Activated naive CD8-positive, alpha-beta T cell (primary cell): ENCODE data around the gene HSD3B2.
"Not testable (repeated sequence)": the region's sequence is repeated elsewhere in the genome, so short reads cannot be mapped to it uniquely, and the experiment has no call there.

Experiments
- H3K27ac Mint-ChIP-seq: one replicate; pipeline ENCODE4 v1.8.0; 2021; ENCODE audit warnings: mixed read lengths
- H3K27me3 Mint-ChIP-seq: one replicate; pipeline ENCODE4 v1.8.0; 2021; ENCODE audit warnings: mixed read lengths
- H3K36me3 Mint-ChIP-seq: one replicate; pipeline ENCODE4 v1.8.0; 2021; ENCODE audit warnings: mixed read lengths
- H3K4me1 Mint-ChIP-seq: one replicate; pipeline ENCODE4 v1.8.0; 2021; ENCODE audit warnings: low read depth, mixed read lengths
- H3K4me3 Mint-ChIP-seq: one replicate; pipeline ENCODE4 v1.8.0; 2021; ENCODE audit warnings: mild to moderate bottlenecking, mixed read lengths
- H3K9me3 Mint-ChIP-seq: one replicate; pipeline ENCODE4 v1.8.0; 2021; ENCODE audit warnings: low read depth, mixed read lengths

Gene HSD3B2

GRCh38 chr1:119414950-119415349 is at the start of gene HSD3B2:
Gene HSD3B2 (plus strand): TSS chr1:119415150. CDS start chr1:119415420, 270 bp downstream.
- Mint-ChIP-seq H3K4me3 (no peak within 1 kb of the TSS), H3K9me3 (no peaks in the 10 kb centered on the region), H3K27me3 (no peaks in the 10 kb centered on the region), H3K27ac (no peak within 1 kb of the TSS), H3K36me3 (no peaks in the 10 kb centered on the region), H3K4me1 (no peaks in the 10 kb centered on the region)

GRCh38 chr1:119366424-119366823 is 48.5 kb upstream of the HSD3B2 start:
- Mint-ChIP-seq H3K4me3 (no peak overlapping the region), H3K27me3 (peaks cover 13% of the 10 kb centered on the region), H3K27ac (no peak overlapping the region), H3K4me1 (no peaks in the 10 kb centered on the region), H3K9me3 (no peaks in the 10 kb centered on the region), H3K36me3 (no peaks in the 10 kb centered on the region)

- Mint-ChIP-seq H3K9me3 (no peaks in the 10 kb centered on the region), H3K27me3 (peaks cover 13% of the 10 kb centered on the region), H3K4me1 (peaks cover 2% of the 10 kb centered on the region), H3K27ac (no peak overlapping the region), H3K4me3 (no peak overlapping the region), H3K36me3 (no peaks in the 10 kb centered on the region)
Observed at GRCh38 chr1:119367432-119368124, 47.4 kb upstream of the HSD3B2 start.

- peaks cover 6% of the 10 kb centered on the region for H3K4me1 Mint-ChIP-seq
- H3K27ac Mint-ChIP-seq = no peak within 1 kb of the TSS
- peaks cover 16% of the 10 kb centered on the region for H3K27me3 Mint-ChIP-seq
- H3K4me3 Mint-ChIP-seq = no peak within 1 kb of the TSS
- no peaks in the 10 kb centered on the region for H3K9me3 Mint-ChIP-seq
- H3K36me3 Mint-ChIP-seq = no peaks in the 10 kb centered on the region
Observed at GRCh38 chr1:119368554-119368953, 46.4 kb upstream of the HSD3B2 start, which contains the start of gene HAO2. Gene HAO2 (plus strand): TSS chr1:119368785. CDS start chr1:119381086, 12,301 bp downstream.

GRCh38 chr1:119370748-119371147 is 44.2 kb upstream of the HSD3B2 start:
- Mint-ChIP-seq H3K9me3 (no peaks in the 10 kb centered on the region), H3K27ac (no peak overlapping the region), H3K27me3 (peaks cover 15% of the 10 kb centered on the region), H3K36me3 (no peaks in the 10 kb centered on the region), H3K4me1 (peaks cover 18% of the 10 kb centered on the region), H3K4me3 (no peak overlapping the region)

DNA sequence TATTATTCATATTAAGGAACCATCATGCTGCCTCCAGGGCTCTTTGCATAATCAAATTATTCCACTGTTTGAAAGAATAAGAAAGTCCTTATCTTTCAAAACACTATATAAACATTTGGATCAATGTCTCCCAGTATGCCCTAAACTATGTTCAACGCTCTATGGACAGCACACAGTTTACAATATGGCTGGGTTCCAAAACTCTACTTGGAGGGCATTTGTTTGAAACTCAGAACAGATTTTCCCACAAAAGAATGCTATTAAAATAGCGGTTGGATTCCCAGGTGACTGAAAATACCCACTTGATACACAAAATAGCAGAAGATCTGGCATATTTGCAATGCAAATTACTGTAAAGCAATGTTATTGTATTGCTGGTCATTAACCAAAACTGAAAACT is 43.1 kb upstream of the HSD3B2 start:
- no peak overlapping the region for H3K27ac Mint-ChIP-seq
- H3K9me3 Mint-ChIP-seq = no peaks in the 10 kb centered on the region
- H3K36me3 Mint-ChIP-seq = no peaks in the 10 kb centered on the region
- no peak overlapping the region for H3K4me3 Mint-ChIP-seq
- peaks cover 18% of the 10 kb centered on the region for H3K4me1 Mint-ChIP-seq
- peaks cover 15% of the 10 kb centered on the region for H3K27me3 Mint-ChIP-seq

DNA sequence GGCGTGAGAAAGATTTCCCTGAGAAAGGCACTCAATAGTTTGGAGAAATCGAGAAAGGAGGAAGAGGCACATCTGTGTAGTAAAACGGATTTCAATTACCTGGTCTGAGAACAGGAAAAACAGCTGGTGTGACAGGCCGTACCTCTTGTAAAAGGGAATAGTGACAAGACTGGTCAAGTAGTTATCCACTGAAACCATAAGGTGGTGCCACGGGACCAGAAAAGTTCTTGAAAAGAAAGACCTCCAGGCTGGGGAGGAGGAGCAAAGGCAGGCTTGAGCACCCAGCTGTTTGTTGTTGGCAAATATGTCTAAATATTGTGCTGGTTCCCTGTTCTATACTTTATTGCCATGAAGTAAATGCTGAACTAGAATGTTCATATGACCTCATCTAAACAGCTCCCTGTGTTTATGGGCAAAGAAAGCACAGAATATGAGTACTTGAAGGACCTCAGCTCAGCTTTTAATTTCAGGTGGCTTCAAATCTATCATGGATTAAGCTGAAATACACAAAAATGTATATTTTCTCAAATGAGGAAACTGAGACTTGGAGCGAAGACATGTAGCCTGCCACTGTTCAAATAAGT is 42.4 kb upstream of the HSD3B2 start:
- Mint-ChIP-seq H3K4me1 (peaks cover 18% of the 10 kb centered on the region), H3K4me3 (no peak overlapping the region), H3K27ac (no peak overlapping the region), H3K9me3 (no peaks in the 10 kb centered on the region), H3K36me3 (no peaks in the 10 kb centered on the region), H3K27me3 (peaks cover 15% of the 10 kb centered on the region)

- H3K27me3 Mint-ChIP-seq = peaks cover 15% of the 10 kb centered on the region
- H3K27ac Mint-ChIP-seq = no peak overlapping the region
- no peak overlapping the region for H3K4me3 Mint-ChIP-seq
- H3K9me3 Mint-ChIP-seq = peaks cover 4% of the 10 kb centered on the region
- peaks cover 18% of the 10 kb centered on the region for H3K4me1 Mint-ChIP-seq
- no peaks in the 10 kb centered on the region for H3K36me3 Mint-ChIP-seq
Observed at GRCh38 chr1:119373465-119373864, 41.5 kb upstream of the HSD3B2 start.

GRCh38 chr1:119374208-119374874 is 40.6 kb upstream of the HSD3B2 start:
- Mint-ChIP-seq H3K4me1 (peaks cover 18% of the 10 kb centered on the region), H3K4me3 (no peak overlapping the region), H3K36me3 (no peaks in the 10 kb centered on the region), H3K27ac (no peak overlapping the region), H3K9me3 (peaks cover 7% of the 10 kb centered on the region), H3K27me3 (peaks cover 10% of the 10 kb centered on the region)

GRCh38 chr1:119375366-119375765 is 39.6 kb upstream of the HSD3B2 start:
- Mint-ChIP-seq H3K4me1 (peaks cover 18% of the 10 kb centered on the region), H3K27me3 (peaks cover 17% of the 10 kb centered on the region), H3K36me3 (no peaks in the 10 kb centered on the region), H3K27ac (no peak overlapping the region), H3K4me3 (no peak overlapping the region), H3K9me3 (peaks cover 7% of the 10 kb centered on the region)

DNA sequence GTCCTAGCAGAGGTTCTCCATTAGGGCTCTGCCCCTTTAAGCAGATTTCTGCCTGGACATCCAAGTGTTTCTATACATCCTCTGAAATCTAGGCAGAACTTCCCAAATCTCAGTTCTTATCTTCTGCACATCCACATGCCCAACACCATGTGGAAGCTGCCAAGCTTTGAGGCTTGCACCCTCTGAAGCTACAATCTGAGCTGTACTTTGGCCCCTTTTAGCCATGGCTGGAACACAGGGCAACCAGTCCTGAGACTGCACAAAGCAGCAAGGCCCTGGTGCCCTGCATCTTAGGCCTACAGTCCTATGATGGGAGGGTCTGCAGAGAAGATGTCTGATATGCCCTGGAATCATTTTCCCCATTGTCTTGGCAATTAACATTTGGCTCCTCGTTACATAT is 38.4 kb upstream of the HSD3B2 start:
- peaks cover 7% of the 10 kb centered on the region for H3K9me3 Mint-ChIP-seq
- no peak overlapping the region for H3K4me3 Mint-ChIP-seq
- H3K27me3 Mint-ChIP-seq = peaks cover 18% of the 10 kb centered on the region
- H3K4me1 Mint-ChIP-seq = peaks cover 18% of the 10 kb centered on the region
- no peak overlapping the region for H3K27ac Mint-ChIP-seq
- no peaks in the 10 kb centered on the region for H3K36me3 Mint-ChIP-seq

DNA sequence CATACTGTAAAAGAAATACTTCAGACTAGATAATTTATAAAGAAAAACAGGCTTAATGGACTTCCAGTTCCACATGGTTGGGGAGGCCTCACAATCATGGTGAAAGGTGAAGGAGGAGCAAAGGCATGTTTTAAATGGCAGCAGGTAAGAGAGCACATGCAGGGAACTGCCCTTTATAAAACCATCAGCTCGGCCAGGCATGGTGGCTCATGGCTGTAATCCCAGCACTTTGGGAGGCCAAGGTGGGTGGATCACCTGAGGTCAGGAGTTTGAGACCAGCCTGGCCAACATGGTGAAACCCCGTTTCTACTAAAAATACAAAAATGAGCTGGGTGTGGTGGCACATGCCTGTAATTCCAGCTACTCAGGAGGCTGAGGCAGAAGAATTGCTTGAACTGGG is 37.4 kb upstream of the HSD3B2 start:
- H3K27ac Mint-ChIP-seq, H3K36me3 Mint-ChIP-seq, H3K4me3 Mint-ChIP-seq, H3K9me3 Mint-ChIP-seq: not testable (repeated sequence)
- peaks cover 15% of the 10 kb centered on the region for H3K27me3 Mint-ChIP-seq
- H3K4me1 Mint-ChIP-seq = peaks cover 16% of the 10 kb centered on the region

DNA sequence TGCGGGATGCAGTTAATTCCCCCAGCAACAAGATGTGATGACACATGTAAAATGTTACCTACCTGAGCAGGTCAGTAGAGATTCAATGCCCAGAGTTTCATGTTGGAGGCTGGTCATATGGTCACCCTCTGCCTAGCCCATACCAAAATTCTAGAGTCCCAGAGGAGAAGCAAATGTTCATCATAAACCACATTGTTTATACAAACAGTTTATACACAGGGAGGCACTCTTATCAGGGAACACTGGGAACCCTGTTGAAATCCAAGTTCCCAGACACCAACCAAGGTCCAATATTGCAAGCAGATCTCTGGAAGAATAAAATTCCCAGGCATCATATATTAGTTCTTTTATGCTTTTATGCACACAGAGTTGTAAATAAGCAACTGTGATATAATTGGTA is 35.8 kb upstream of the HSD3B2 start:
- Mint-ChIP-seq H3K4me3 (no peak overlapping the region), H3K27ac (no peak overlapping the region), H3K9me3 (peaks cover 7% of the 10 kb centered on the region), H3K36me3 (no peaks in the 10 kb centered on the region), H3K4me1 (peaks cover 8% of the 10 kb centered on the region), H3K27me3 (peaks cover 10% of the 10 kb centered on the region)

DNA sequence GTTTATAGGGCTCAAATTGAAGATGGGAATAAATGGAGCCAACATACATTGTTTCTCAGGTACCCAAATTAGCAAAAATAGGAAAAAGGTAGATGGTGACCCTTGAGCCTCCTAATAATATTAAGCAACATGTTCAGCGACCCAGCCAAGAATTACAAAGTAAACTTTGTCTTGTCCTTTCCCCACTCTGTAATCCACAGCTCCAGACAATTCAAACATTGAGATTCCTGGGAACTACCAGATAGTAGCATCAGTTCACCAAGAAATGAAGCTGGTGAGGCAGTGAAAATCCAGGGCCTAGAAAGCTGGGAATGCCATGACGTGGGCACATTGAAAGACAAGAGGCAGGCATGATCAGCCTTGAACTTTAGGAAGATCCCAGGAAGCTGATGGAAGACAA is 34.6 kb upstream of the HSD3B2 start:
- Mint-ChIP-seq H3K27ac (no peak overlapping the region), H3K4me1 (no peaks in the 10 kb centered on the region), H3K4me3 (no peak overlapping the region)

GRCh38 chr1:119380983-119381662 is 33.8 kb upstream of the HSD3B2 start:
- Mint-ChIP-seq H3K4me3 (no peak overlapping the region), H3K27me3 (peaks cover 10% of the 10 kb centered on the region), H3K36me3 (no peaks in the 10 kb centered on the region), H3K9me3 (peaks cover 7% of the 10 kb centered on the region), H3K4me1 (no peaks in the 10 kb centered on the region), H3K27ac (no peak overlapping the region)

More for the DNA sequence above, 34.6 kb upstream of the HSD3B2 start:
- Mint-ChIP-seq H3K36me3 (no peaks in the 10 kb centered on the region), H3K9me3 (peaks cover 7% of the 10 kb centered on the region), H3K27me3 (peaks cover 10% of the 10 kb centered on the region)
